Erythroblast (primary cell): ENCODE data around the gene ATXN2.

ENCODE experiments used
- DNase-seq, 2 experiments: peaks; one replicate each; lab custom pipeline; 2025; lab: John Stamatoyannopoulos, UW
- GATA1 ChIP-seq: IDR thresholded peaks from 2 replicates; pipeline ENCODE4 v1.6.1; 2011; ENCODE audit warnings: low read depth, mild to moderate bottlenecking, control low read depth, low read length, moderate library complexity
- POLR2A ChIP-seq: IDR thresholded peaks from 2 replicates; pipeline ENCODE4 v1.6.1; 2011; ENCODE audit warnings: mild to moderate bottlenecking, low read length

ATXN2 gene

DNA sequence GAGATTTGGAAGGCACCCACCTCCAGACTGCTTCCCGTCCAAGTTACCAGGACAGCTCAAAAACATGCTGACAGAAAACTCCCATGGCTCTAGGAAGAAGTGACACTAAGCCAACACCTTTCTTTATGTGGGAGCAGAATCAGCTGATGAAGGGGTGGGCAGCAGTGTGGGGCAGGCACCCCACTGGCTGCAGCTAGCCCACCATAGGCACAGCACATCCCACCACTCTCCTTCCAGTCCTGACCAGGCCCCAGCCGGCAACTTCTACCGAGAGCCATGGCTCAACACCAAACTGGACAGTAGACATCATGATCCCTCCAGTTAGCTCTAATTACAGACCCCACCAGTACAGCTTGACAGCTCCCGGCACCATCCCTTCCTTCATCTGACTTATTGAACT, 148.4 kb downstream of the ATXN2 start:
- no peak for TF ChIP-seq GATA1
- no peak for TF ChIP-seq POLR2A
- DNase-seq: no peak

DNA sequence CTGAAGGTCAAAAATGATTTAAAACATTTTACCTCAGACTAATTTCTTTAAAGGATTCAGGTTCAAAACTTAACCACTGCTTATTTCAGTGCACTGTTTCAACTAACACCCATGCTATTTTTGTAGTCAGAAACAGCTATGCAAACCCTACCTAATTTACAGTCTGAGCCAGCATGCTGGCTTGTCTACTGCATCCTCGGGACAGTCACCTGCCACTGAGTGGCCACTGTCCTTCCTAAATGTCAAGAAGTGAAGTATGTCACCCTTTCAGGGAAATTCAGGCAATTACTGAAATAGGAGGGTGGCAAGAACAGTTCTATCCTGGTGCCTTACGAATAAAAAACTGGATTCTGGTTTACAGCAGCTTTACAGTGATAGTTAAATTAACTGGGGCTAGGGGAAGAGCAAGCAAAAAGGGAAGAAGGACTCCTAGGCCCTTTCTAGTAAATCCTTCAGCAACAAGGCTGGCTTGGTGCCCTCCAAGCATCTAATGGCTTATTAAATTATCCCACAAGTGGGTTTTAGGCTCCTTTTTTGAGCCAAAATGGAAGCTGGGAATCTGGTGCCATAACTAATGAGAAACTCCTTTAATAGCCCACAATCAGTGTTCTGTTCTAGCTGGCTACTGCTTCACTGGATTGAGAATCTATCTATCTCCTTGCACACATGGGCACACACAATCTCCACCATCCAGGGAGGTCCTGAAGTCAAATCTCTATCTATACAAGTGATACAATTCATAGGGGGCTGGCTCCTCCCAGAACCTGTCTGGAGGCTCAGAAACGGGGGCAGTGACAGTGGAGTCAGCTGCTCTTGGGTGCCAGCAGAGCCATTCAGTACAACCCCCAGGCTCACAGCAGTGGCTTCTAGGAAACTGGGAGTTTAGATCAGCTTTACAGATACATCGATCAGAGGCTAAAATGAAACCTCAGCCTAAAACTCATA, 150.0 kb downstream of the ATXN2 start:
- TF ChIP-seq GATA1 (no peak), POLR2A (no peak)
- DNase-seq: peak in 1 of 2 experiments; percentile 70

DNA sequence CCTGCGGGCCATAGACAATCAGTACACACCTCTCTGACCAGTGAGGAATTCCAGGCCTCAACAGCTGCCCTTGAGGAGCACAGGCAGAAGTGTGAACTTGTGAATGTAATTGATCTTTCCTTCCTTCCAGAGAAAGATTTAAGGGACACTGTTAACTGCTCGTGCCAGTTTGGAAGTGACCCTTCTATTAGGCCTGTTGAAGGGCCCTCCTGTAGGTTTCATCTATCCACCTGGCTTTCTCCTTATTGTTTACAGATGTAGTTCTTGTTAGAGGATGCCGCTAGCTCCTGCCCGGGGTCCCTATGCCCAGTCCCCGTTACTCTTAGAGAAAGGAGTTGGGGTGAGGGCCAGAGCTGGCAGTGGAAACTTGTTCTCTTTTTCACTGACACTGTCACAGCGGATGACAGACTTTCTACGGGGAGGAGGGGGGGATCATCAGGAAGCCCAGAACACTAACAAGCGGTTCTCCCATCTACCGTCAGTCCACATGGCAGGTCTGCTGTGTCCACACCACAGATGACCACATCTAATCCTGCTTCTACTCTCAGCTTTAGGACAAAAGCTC, 150.8 kb downstream of the ATXN2 start:
- DNase-seq: no peak
- TF ChIP-seq GATA1: no peak
- no peak for TF ChIP-seq POLR2A

DNA sequence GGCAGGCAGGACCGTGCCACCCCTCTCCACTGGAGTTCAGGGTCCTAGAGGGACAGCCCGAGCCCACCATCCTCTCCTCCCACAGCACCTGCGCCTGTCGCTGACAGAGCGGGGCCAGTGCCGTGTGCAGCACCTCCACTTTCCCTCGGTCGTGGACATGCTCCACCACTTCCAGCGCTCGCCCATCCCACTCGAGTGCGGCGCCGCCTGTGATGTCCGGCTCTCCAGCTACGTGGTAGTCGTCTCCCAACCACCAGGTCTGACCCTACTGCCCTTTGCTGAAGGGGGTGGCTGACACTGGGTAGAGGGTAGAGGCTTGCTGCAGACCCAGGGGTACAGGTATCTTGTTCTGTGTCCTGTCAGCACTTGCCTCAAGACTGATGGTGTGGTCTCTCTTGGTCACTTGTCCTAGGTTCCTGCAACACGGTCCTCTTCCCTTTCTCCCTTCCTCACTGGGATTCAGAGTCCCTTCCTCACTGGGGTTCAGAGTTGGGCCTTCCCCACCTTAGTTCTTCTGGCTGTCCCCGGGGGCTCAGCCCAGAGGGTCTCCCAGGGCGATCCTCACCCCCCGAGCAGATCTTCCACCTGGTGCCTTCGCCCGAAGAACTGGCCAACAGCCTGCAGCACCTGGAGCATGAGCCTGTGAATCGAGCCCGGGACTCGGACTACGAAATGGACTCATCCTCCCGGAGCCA, 151.4 kb downstream of the ATXN2 start:
- DNase-seq: no peak
- TF ChIP-seq POLR2A (no peak), GATA1 (no peak)

DNA sequence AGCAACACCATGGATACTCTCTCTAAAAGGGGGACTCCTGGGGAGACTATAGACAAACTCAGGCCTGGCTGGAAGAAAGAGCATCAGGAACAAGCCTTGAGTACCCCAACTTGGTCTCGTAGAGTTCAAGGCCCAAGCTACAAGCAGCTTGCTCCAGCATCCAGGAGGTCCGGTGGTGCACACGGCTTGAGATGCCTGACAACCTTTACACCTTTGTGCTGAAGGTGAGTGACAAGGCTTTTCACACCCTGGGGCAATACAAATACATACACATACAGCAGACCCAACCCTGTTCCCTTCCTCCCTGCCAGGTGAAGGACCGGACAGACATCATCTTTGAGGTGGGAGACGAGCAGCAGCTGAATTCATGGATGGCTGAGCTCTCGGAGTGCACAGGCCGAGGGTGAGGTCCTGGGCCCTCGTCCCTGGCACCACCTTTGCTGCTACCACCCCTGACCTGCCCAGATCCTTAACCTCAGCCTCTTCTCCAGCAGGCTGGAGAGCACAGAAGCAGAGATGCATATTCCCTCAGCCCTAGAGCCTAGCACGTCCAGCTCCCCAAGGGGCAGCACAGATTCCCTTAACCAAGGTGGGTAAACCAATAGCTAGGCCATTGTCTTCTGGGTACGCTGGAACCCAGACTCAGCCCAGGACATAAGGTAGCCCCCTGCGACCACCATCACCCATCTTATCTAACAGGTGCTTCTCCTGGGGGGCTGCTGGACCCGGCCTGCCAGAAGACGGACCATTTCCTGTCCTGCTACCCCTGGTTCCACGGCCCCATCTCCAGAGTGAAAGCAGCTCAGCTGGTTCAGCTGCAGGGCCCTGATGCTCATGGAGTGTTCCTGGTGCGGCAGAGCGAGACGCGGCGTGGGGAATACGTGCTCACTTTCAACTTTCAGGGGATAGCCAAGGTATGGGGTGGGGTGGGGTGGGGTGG, 152.2 kb downstream of the ATXN2 start:
- DNase-seq: no peak
- no peak for TF ChIP-seq POLR2A
- no peak for TF ChIP-seq GATA1

DNA sequence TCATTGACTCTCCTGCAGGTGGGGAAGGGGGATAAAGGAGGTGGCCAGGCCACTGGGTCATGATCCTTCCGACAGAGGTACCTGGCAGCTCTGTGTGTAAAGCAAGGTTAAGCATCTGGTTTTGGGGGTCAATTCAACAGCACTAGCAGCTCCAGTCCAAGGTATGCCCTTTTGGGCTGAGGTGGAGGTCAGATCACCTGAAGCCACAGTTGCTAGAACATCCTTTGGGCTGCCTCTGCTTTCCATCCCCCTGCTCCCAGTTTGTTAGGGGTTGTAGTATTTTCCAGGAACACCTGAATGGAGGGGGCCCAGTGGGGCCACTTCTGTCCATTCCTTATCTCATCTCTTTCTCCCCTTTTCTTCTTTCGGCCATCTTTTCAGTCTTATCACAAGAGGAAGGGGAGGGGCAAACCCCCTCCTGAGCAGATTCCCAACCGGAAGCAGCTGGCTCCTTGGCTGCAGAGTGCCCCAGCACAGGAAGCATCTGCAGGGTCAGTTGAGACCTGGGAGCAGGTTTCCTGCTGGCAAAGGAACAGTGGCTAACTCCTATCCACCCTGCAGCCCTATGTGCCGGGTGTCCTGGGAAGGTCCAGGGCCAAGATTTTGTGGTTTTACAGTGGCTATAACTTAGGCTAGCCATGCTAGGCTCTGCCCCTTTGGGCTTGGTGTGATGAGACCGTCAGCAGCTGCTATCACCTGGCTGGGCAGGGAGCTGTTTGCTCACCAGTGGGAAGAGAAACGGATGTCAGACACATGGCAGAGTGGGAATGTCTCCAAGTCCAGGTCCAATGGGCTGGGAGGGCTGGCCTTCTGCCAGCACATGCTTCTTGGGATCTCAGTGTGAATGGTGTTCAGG, 153.2 kb downstream of the ATXN2 start:
- no peak for DNase-seq
- TF ChIP-seq POLR2A: no peak
- no peak for TF ChIP-seq GATA1

DNA sequence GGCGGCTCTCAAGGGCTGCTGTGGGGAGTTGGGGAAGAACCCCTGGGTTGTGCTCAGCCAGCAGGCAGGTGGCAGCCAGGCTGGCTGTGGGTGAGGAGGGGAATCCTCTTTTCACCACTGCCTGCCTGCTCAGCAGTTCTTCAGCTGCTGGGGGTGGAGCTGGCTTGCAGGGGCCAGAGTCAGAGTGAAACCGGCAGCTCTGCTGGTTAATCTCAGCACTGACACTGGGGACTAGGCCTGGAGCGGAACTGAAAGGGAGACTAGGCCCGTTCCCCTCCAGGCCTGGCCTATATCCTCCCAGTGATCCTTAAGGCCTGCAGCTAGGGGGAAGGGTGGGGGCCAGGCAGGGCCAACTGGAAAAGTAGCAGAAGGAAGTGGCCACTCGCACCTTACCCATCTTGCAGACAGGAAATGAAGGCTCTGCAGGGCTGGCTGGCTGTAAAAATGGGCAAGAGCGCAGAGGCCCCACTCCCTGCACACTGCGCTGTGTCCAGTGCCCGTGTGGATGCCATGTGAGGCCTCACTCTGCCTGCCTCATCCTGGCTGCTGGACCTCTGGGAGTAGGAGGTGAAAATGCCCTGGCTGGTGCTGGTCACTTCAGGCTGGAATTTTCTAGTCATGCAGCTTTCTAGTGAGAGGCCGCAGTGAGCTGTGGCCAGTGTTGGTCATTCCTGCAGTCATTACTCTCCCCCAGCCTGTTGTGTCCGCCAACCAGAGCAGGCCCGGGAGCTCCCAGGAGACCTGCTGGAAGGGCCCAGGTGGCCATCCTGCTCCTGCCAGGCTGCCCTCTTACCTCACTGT, 154.0 kb downstream of the ATXN2 start:
- DNase-seq: no peak

DNA sequence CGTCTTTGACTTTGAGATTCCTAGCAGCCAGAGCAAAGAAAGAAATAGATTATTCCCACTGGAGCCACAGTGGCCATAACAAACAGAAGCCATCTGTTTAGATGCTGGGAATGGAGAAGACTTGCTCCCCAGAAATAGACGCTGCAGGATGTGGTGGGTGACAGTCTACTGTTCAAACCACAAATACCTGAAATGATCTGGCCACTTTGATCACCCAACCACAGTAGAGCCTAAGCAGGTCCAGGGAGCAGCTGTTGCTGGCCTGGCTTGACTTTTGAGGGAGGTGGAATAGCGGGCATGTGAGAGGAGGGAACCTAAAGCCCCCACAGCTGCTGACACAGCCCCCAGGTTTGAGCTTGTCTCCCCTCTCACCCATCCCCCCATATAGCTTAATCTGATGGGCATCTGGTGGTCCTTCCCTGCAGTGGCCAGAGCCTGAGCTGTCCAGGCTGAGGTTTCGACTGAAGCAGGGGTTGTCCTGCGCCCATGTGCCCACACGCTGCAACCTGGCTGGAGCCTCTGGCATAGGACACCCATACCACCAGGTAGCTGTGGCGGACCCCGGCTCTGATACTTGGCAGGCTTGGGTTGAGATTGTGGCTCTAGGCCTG, 154.7 kb downstream of the ATXN2 start:
- TF ChIP-seq POLR2A: no peak
- no peak for TF ChIP-seq GATA1
- no peak for DNase-seq

More for the DNA sequence above, 154.0 kb downstream of the ATXN2 start:
- TF ChIP-seq GATA1 (no peak), POLR2A (no peak)

DNA sequence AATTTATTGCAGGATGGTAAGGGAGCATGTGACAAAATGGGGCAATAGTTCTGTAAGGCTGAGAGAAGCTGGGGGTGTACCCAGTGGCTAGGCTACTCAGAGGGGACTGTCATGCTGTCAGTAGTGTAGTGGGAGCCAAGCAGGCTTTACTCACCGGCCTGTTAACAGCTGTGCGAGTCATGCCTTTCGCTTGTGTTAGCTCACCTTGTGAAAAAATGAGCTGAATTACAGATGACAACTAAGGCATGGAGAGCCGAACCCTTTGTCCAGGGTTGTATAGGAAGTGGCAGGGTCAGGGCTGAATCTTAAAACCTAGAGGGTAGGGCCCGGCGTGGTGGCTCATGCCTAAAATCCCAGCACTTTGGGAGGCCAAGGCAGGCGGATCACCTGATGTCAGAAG, 155.5 kb downstream of the ATXN2 start:
- TF ChIP-seq GATA1: no peak
- no peak for TF ChIP-seq POLR2A
- no peak for DNase-seq

DNA sequence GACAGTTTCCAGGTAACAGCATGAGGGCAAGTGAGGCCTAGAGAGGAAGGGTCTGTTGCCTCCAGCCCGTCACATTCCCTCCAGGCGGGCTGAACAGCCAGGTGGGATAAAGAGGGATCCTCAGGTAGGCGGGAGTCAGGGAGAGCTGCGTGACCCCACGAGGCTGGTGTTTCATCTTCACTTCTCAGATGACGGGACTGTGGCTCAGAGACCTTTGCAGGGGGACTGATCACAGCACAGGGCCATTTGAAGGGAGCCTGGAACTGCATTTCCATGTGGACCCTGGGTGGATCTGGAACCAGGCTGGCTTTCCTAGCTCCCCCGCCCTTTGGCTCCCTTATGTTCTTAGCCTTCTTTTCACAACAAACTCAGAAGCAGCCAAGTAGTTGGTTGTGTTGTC, 156.0 kb downstream of the ATXN2 start:
- TF ChIP-seq GATA1 (no peak), POLR2A (no peak)
- no peak for DNase-seq
